NCI-H1417 treated with DMSO at 0.1 percent for 48 hours (cell line): ENCODE measurements around the gene VPS50.
A peak's percentile ranks its signal among the peaks of the same experiment; 100 is the strongest.
"Not testable (repeated sequence)": the region's sequence is repeated elsewhere in the genome, so short reads cannot be mapped to it uniquely, and the experiment has no call there.

ENCODE experiments used
- DNase-seq: peaks from one replicate; lab custom pipeline; 2025; lab: John Stamatoyannopoulos, UW

VPS50 gene

GRCh38 chr7:93238748-93239147 is 6.6 kb downstream of the VPS50 start:
- DNase-seq = no peak

GRCh38 chr7:93239824-93240223 is 7.7 kb downstream of the VPS50 start:
- DNase-seq = no peak

GRCh38 chr7:93242106-93242505 is 9.9 kb downstream of the VPS50 start:
- no peak for DNase-seq

- peak; percentile 33 for DNase-seq
Observed at GRCh38 chr7:93245525-93246432, 13.6 kb downstream of the VPS50 start.

- DNase-seq = no peak
Observed at GRCh38 chr7:93249491-93250148, 17.5 kb downstream of the VPS50 start.

GRCh38 chr7:93258661-93259060 is 26.5 kb downstream of the VPS50 start:
- no peak for DNase-seq

GRCh38 chr7:93262535-93262934 is 30.4 kb downstream of the VPS50 start:
- no peak for DNase-seq

GRCh38 chr7:93265220-93265619 is 33.1 kb downstream of the VPS50 start:
- no peak for DNase-seq

GRCh38 chr7:93279541-93279940 is 47.4 kb downstream of the VPS50 start:
- no peak for DNase-seq

- DNase-seq = no peak
Observed at GRCh38 chr7:93284908-93285307, 52.7 kb downstream of the VPS50 start.

- no peak for DNase-seq
Observed at GRCh38 chr7:93293229-93293628, 61.1 kb downstream of the VPS50 start.

GRCh38 chr7:93298206-93298605 is 66.0 kb downstream of the VPS50 start:
- DNase-seq = no peak

- no peak for DNase-seq
Observed at GRCh38 chr7:93298671-93299070, 66.5 kb downstream of the VPS50 start.

GRCh38 chr7:93301736-93302135 is 69.6 kb downstream of the VPS50 start:
- no peak for DNase-seq

GRCh38 chr7:93307131-93307660 is 75.0 kb downstream of the VPS50 start:
- DNase-seq = no peak

- DNase-seq = no peak
Observed at GRCh38 chr7:93307943-93308342, 75.8 kb downstream of the VPS50 start.

- DNase-seq = no peak
Observed at GRCh38 chr7:93310346-93310745, 78.2 kb downstream of the VPS50 start.

- DNase-seq = no peak
Observed at GRCh38 chr7:93314449-93314848, 82.3 kb downstream of the VPS50 start.

GRCh38 chr7:93315896-93316295 is 83.7 kb downstream of the VPS50 start:
- DNase-seq = no peak

GRCh38 chr7:93316730-93317129 is 84.6 kb downstream of the VPS50 start:
- no peak for DNase-seq

GRCh38 chr7:93320887-93321286 is 88.7 kb downstream of the VPS50 start:
- no peak for DNase-seq

GRCh38 chr7:93326291-93326690 is 94.1 kb downstream of the VPS50 start:
- not testable (repeated sequence) for DNase-seq

GRCh38 chr7:93327006-93327633 is 95.0 kb downstream of the VPS50 start:
- DNase-seq = no peak
